GM18861 (cell line): ENCODE data around the gene AIFM3.
A peak's percentile ranks its signal among the peaks of the same experiment; 100 is the strongest.

Source experiments
- ATAC-seq: cut with Tn5 transposase; IDR thresholded peaks from one replicate; pipeline ENCODE4 v1.9.1; 2021; ENCODE audit not compliant: unreplicated experiment

Gene AIFM3

GRCh38 chr22:20974336-20974955 is 7.4 kb downstream of the AIFM3 start:
- no peak for ATAC-seq

- no peak for ATAC-seq
Measured at GRCh38 chr22:20975541-20976290, 8.7 kb downstream of the AIFM3 start.

- no peak for ATAC-seq
Measured at GRCh38 chr22:20976291-20976877, 9.3 kb downstream of the AIFM3 start.

GRCh38 chr22:20977019-20977418 is 10.0 kb downstream of the AIFM3 start:
- no peak for ATAC-seq

- ATAC-seq = no peak
Measured at GRCh38 chr22:20977516-20978170, 10.6 kb downstream of the AIFM3 start.

GRCh38 chr22:20978419-20978818 is 11.4 kb downstream of the AIFM3 start:
- ATAC-seq = no peak

- ATAC-seq = no peak
Measured at GRCh38 chr22:20979243-20979809, 12.3 kb downstream of the AIFM3 start.

- no peak for ATAC-seq
Measured at GRCh38 chr22:20979940-20980453, 12.9 kb downstream of the AIFM3 start.

GRCh38 chr22:20980523-20980922 is 13.5 kb downstream of the AIFM3 start:
- ATAC-seq = no peak

GRCh38 chr22:20980938-20981722 is 14.1 kb downstream of the AIFM3 start:
- ATAC-seq = peak; percentile 8

- ATAC-seq = peak; percentile 57
Measured at GRCh38 chr22:20981787-20982562, 14.9 kb downstream of the AIFM3 start, which contains the start of gene LZTR1. Gene LZTR1, plus strand, starts transcription at chr22:20982297. Its CDS starts 75 bp downstream, at chr22:20982372.

GRCh38 chr22:20982563-20982882 is 15.5 kb downstream of the AIFM3 start:
- ATAC-seq = no peak

GRCh38 chr22:20983081-20983771 is 16.2 kb downstream of the AIFM3 start:
- ATAC-seq = no peak

- ATAC-seq = no peak
Measured at GRCh38 chr22:20985720-20986119, 18.7 kb downstream of the AIFM3 start.

- no peak for ATAC-seq
Measured at GRCh38 chr22:20986365-20986764, 19.3 kb downstream of the AIFM3 start.

GRCh38 chr22:20987375-20987774 is 20.3 kb downstream of the AIFM3 start:
- no peak for ATAC-seq

- ATAC-seq = no peak
Measured at GRCh38 chr22:20988573-20989322, 21.7 kb downstream of the AIFM3 start.
